GM18909 (cell line): ENCODE data around the gene ADD3.
A peak's percentile ranks its signal among the peaks of the same experiment; 100 is the strongest.
"Not testable (repeated sequence)": the region's sequence is repeated elsewhere in the genome, so short reads cannot be mapped to it uniquely, and the experiment has no call there.

Experiments used
- ATAC-seq: cut with Tn5 transposase; IDR thresholded peaks from one replicate; pipeline ENCODE4 v1.9.1; 2021; ENCODE audit warnings: mild to moderate bottlenecking; ENCODE audit not compliant: unreplicated experiment, poor library complexity

Gene ADD3

GRCh38 chr10:110088367-110089104 lies 80.8 kb downstream of the ADD3 start:
- no peak for ATAC-seq

DNA sequence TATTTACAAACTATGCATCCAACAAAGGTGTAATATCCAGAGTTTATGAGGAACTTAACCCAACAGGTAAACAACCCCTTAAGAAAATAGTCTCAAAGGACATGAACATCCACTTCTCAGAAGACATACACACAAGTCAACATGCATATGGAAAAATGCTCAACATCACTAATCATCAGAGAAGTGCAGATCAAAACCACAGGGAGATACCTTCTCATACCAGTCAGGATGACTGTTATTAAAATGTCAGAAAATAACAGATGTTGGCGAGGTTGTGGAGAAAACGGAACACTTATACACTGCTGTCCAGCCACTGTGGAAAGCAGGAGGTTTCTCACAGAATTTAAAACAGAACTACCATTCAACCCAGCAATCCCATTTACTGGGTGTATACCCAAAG lies 84.0 kb downstream of the ADD3 start:
- no peak for ATAC-seq

GRCh38 chr10:110093722-110094121 lies 85.9 kb downstream of the ADD3 start:
- ATAC-seq, result no peak

DNA sequence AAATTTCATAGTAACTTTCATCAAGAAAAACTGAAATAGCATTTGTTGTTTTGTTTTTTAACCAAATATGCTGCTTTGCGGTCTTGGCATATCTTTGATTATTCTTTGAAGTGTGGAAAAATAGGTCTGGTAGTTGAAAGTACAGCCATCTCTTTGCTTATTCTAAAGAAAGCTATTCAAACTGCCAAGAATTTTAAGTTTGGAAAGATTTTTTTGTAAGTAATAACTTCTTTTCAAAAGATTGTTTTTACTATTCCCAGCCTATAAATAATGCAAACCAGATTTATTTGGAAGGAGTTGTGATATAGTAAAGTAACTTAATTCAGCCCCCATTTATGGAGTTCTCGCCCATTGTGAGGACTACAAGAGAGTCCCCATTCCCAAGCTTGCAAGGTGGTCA lies 87.0 kb downstream of the ADD3 start:
- ATAC-seq, result no peak

DNA sequence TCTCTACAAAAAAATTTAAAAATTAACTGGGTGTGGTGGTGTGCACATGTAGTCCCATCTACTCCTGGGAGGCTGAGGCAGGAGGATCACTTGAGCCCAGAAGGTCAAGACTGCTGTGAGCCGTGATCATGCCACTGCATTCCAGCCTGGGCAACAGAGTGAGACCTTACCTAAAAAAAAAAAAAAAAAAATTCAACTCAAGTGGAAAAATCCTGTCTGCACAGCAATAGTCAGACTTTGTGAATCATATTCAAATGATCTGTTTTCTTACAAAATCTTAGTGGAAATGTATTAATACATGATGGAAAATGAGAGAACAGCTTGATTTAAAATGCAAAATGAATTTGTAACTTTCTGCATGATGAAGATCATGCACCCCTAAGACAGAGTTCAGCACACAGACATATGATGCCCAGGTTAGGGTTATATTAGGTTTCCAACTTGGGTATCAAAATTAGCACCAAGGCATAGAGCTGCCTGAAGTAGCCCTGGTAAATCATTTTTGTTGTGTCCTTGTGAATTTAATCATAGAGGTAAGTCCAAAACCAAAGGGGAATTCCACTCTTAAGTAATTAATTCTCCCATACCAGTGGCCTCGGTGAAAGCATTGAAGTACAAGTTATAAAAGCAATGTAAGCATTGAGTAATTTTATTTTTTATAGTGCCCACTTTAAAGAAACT lies 93.8 kb downstream of the ADD3 start:
- no peak for ATAC-seq

DNA sequence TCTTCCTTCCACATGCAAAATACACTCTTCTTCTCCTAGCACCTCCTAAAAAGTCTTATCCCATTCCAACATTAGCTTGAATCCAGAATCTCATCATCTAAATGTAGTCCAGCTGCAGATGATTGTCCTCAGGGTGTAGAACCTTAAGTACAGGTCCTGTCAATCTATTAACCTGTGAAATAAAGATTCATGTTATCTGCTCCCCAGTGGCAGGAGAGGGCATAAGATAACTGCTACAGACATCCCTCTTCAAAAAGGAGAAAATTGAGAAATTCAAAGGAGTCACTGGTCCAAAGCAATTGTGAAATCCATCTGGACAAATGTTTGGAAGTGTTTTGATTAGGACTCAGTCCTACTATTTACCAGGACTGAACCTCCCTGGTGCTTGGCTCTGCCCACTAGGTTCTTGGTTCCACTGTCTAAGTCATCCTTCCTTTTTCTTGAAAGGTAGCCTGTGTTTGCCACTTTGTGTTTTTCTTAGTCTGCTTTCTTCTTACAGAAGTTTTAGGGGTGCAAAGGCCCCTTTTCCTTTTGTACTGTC lies 96.2 kb downstream of the ADD3 start:
- ATAC-seq, result no peak

DNA sequence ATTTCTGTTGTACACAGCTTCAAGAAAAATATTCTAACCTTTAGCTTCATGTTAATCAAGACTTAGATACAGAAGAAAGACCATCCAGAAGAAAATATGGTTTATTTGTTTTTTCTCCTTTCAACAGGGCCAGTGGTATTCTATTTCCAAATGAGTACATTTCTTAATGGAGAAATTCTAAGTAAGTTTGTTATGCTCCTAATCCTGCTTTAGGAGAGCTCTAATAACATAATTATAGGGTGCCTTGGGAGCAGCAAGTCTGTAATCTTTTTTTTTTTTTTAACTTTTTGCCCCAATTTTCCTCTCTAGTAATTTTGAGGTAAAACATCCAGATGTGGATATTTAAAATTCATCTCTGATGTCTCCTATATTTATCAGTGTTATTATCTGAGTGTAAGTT lies 98.1 kb downstream of the ADD3 start:
- ATAC-seq, result no peak

DNA sequence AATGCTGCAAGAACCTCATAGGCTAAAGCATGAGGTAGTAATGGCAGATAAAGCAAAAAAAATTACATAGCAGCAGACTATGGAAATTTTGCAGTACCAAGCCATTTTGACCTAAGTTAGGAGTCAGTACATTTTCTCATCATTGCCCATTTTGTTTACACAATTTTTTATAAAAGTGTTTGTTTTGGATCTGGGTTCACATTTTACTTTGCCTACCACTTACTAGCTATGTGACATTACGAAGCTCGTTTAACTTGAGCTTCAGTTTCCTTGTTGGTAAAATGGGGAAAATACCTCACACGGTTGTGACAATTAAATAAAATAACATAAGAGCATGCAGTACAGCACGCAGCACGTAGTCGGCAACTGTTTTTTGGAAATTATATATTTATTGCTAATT lies 99.6 kb downstream of the ADD3 start:
- no peak for ATAC-seq

DNA sequence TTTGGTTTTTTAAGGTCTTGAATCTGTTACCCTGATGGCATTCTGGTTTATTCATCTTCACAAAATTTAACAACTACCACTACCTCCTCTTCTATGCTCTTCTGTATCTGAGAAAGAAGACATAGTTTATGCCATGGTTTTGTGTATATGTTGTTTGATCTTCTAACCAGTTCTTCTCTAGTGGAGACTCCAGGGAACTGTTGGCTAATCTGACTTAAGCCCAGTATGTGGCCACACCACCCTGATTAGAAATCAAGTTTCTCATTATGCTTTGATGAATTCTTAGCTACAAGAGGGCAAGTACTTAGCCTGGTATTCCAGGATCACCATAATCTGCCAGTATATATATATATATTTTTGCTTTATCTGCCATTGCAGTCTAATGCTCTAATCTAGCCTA lies 100.1 kb downstream of the ADD3 start:
- ATAC-seq, result no peak

GRCh38 chr10:110109511-110109910 lies 101.7 kb downstream of the ADD3 start:
- ATAC-seq, result no peak

- no peak for ATAC-seq
These were observed 102.6 kb downstream of the ADD3 start for GRCh38 chr10:110110338-110110737.

- ATAC-seq, result no peak
These were observed 106.0 kb downstream of the ADD3 start for GRCh38 chr10:110113670-110114337.

DNA sequence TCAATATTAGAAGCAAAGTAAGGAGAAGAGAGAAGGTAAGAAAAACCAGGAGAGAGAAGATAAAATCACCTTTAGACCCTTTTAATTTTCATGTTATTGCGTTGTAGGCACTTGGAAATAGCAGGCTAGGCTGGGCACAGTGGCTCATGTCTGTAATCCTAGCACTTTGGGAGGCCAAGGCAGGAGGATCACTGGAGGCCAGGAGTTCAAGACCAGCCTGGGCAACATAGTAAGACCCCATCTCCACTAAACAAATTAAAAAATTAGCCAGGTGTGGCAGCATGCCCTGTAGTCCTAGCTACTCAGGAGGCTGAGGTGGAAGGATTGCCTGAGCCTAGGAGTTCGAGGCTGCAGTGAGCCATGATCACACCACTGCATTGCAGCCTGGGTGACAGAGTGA lies 106.9 kb downstream of the ADD3 start:
- not testable (repeated sequence) for ATAC-seq

DNA sequence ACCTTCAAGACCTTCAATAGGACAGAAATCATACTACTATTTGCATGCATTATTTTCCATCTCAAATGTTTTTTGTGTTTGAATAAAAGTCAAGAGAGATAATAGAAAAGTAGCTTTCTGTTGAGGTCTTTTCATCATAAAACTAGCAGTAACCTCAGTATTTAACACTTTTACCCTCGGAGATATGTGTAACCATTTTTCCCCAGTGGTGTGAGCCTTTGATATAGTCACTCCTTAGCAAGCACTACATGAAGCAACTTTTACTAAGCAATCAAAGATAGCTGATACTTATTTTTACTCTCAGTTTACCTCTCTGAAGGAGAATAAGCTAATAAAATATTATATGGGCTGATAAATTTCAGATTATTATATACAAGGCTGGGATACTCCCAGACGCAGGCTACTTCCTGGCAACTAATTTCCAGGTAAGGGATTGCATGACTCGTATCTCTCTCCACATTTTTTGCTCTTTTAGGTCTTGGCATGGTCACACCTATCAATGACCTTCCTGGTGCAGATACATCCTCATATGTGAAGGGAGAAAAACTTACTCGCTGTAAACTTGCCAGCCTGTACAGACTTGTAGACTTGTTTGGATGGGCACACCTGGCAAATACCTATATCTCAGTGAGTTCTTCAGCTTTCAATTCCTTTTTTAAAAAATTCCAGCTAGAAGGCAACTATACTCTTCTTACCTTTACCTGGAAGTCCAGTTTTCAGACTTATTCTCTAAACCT lies 108.2 kb downstream of the ADD3 start:
- ATAC-seq, result no peak

- no peak for ATAC-seq
These were observed 111.3 kb downstream of the ADD3 start for GRCh38 chr10:110118891-110119621.

GRCh38 chr10:110123594-110123993 lies 115.8 kb downstream of the ADD3 start:
- no peak for ATAC-seq

- no peak for ATAC-seq
These were observed 121.7 kb downstream of the ADD3 start for GRCh38 chr10:110129490-110129889.

DNA sequence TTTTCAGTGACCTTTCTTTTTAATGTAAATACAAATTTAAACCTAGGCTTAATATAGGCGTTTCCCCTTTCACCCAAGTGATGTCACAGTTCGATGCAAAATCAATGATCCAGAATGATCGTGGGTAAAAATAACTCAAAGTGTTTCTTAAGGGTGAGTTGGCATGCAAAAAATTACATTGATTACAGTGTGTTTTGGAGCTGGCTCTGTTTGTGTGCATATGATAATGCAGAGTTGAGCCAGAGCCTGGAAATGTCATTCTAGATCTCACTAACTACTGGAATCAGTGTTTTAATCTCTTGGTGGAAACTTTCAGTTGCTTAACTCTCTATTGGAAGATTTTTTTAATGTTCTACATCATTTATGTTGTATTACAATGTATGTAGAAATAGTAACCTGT lies 127.1 kb downstream of the ADD3 start:
- ATAC-seq, result no peak

DNA sequence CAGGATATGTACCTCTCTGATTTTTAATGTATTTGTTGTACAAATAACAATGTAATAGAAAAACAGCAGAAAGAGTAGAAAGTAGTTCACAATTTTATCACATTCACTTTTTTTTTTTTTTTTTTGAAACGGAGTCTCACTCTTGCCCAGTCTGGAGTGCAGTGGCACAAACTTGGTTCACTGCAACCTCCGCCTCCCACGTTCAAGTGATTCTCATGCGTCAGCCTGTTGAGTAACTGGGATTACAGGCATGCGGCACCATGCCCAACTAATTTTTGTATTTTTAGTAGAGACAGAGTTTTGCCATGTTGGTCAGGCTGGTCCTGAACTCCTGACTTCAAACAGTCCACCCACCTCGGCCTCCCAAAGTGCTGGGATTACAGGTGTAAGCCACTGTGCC lies 128.1 kb downstream of the ADD3 start:
- ATAC-seq, result not testable (repeated sequence)

DNA sequence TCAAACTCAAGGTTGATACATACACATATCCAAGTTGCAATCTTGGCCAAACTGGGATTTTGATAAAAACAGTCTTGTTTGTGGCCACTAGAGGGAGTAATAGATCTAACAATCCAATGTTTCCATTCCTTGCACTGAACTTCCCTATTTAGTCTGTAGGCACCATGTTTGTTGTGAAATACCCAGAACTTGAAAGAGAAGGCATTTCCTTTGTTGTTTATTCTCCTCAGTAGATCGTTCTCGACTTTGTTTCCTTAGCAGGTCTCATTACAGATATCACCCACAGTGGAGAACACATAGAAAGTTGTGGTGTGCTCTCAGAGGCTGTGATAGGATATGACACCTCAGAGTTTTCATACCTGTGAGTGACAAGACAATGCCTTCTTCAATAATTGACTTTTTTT lies 129.4 kb downstream of the ADD3 start:
- ATAC-seq, result peak; percentile 60
